H9 (cell line): ENCODE data around the gene FOXI1. TPM values are rescaled to one million over a fixed set of nuclear protein-coding genes. Genes with fewer than 3 reads are reported as not detected.

Source experiments
- DNase-seq: peaks from one replicate; pipeline ENCODE4 v3.0.0-alpha.2; 2017
- H2AFZ ChIP-seq: one replicate; pipeline ENCODE4 v1.6.1; 2013; ENCODE audit warnings: mild to moderate bottlenecking, low read length, control low read depth, moderate library complexity
- H2AK5ac ChIP-seq: 2 replicates; pipeline ENCODE4 v1.6.1; 2013; ENCODE audit warnings: low read length, control low read depth, mixed read lengths; ENCODE audit not compliant: insufficient read length
- H2BK120ac ChIP-seq: one replicate; pipeline ENCODE4 v1.6.1; 2013; ENCODE audit warnings: low read depth, mild to moderate bottlenecking, low read length, control low read depth, inconsistent platforms; ENCODE audit not compliant: poor library complexity, severe bottlenecking
- H2BK12ac ChIP-seq: 2 replicates; pipeline ENCODE4 v1.6.1; 2013; ENCODE audit warnings: low read length, control low read depth, mixed read lengths, low read depth; ENCODE audit not compliant: insufficient read length
- H2BK15ac ChIP-seq: 2 replicates; pipeline ENCODE4 v1.6.1; 2013; ENCODE audit warnings: low read depth, low read length, control low read depth
- H2BK20ac ChIP-seq: one replicate; pipeline ENCODE4 v1.6.1; 2013; ENCODE audit warnings: low read depth, mild to moderate bottlenecking, low read length, control low read depth, inconsistent platforms; ENCODE audit not compliant: poor library complexity, severe bottlenecking
- H2BK5ac ChIP-seq: 2 replicates; pipeline ENCODE4 v1.6.1; 2013; ENCODE audit warnings: low read length, control low read depth, mixed read lengths; ENCODE audit not compliant: insufficient read length
- H3K14ac ChIP-seq: 2 replicates; pipeline ENCODE4 v1.6.1; 2013; ENCODE audit warnings: low read length, control low read depth; ENCODE audit not compliant: insufficient read depth
- H3K18ac ChIP-seq: 2 replicates; pipeline ENCODE4 v1.6.1; 2013; ENCODE audit warnings: low read depth, mild to moderate bottlenecking, mixed read lengths, low read length, control low read depth; ENCODE audit not compliant: insufficient read length
- H3K23ac ChIP-seq: 2 replicates; pipeline ENCODE4 v1.6.1; 2013; ENCODE audit warnings: low read length, control low read depth, mixed read lengths, low read depth; ENCODE audit not compliant: insufficient read length
- H3K23me2 ChIP-seq: 2 replicates; pipeline ENCODE4 v1.6.1; 2013; ENCODE audit warnings: low read depth, mild to moderate bottlenecking, mixed read lengths, low read length, control low read depth; ENCODE audit not compliant: insufficient read length, poor library complexity, severe bottlenecking
- H3K27ac ChIP-seq: 2 replicates; pipeline ENCODE4 v1.5.1; 2013; ENCODE audit warnings: low read length, control low read depth, mixed read lengths, low read depth; ENCODE audit not compliant: insufficient read length
- H3K27me3 ChIP-seq: 2 replicates; pipeline ENCODE4 v1.6.1; 2013; ENCODE audit warnings: low read length, control low read depth, inconsistent platforms; ENCODE audit not compliant: insufficient read depth
- H3K4ac ChIP-seq: 2 replicates; pipeline ENCODE4 v1.6.1; 2013; ENCODE audit warnings: low read depth, mild to moderate bottlenecking, control low read depth, inconsistent platforms, low read length, moderate library complexity
- H3K4me1 ChIP-seq: 2 replicates; pipeline ENCODE4 v1.6.1; 2013; ENCODE audit warnings: low read length, control low read depth, inconsistent platforms; ENCODE audit not compliant: insufficient read depth
- H3K4me2 ChIP-seq: 2 replicates; pipeline ENCODE4 v1.6.1; 2013; ENCODE audit warnings: low read length, control low read depth, mixed read lengths; ENCODE audit not compliant: insufficient read length, insufficient read depth
- H3K56ac ChIP-seq: 2 replicates; pipeline ENCODE4 v1.6.1; 2013; ENCODE audit warnings: low read depth, mild to moderate bottlenecking, mixed read lengths, low read length, control low read depth; ENCODE audit not compliant: insufficient read length
- H3K79me1 ChIP-seq: 2 replicates; pipeline ENCODE4 v1.6.1; 2013; ENCODE audit warnings: low read depth, mild to moderate bottlenecking, moderate library complexity, low read length, control low read depth, inconsistent platforms; ENCODE audit not compliant: insufficient read depth, poor library complexity, severe bottlenecking
- H3K79me2 ChIP-seq: 2 replicates; pipeline ENCODE4 v1.6.1; 2013; ENCODE audit warnings: low read length, control low read depth, inconsistent platforms; ENCODE audit not compliant: insufficient read depth
- H3K9ac ChIP-seq: 2 replicates; pipeline ENCODE4 v1.6.1; 2013; ENCODE audit warnings: low read length, control low read depth, mixed read lengths; ENCODE audit not compliant: insufficient read length; ENCODE audit errors: extremely low read depth
- H3K9me3 ChIP-seq: one replicate; pipeline ENCODE4 v1.6.1; 2013; ENCODE audit warnings: low read depth, low read length, inconsistent platforms; ENCODE audit not compliant: control insufficient read depth
- H3T11ph ChIP-seq: one replicate; pipeline ENCODE4 v1.6.1; 2013; ENCODE audit warnings: mild to moderate bottlenecking, low read length, control low read depth, inconsistent platforms
- H4K20me1 ChIP-seq: one replicate; pipeline ENCODE4 v1.6.1; 2013; ENCODE audit not compliant: control insufficient read depth, insufficient read length, insufficient read depth
- H4K5ac ChIP-seq: 2 replicates; pipeline ENCODE4 v1.6.1; 2013; ENCODE audit warnings: low read depth, mild to moderate bottlenecking, mixed read lengths, low read length, control low read depth; ENCODE audit not compliant: insufficient read length
- H4K8ac ChIP-seq: replicated peaks from 2 replicates; pipeline ENCODE4 v1.6.1; 2013; ENCODE audit warnings: low read length, control low read depth, mixed read lengths, low read depth; ENCODE audit not compliant: insufficient read length
- H4K91ac ChIP-seq: 2 replicates; pipeline ENCODE4 v1.6.1; 2013; ENCODE audit warnings: low read depth, mild to moderate bottlenecking, moderate library complexity, mixed read lengths, low read length, control low read depth; ENCODE audit not compliant: insufficient read length
- H3K27ac Mint-ChIP-seq, 3 experiments: 2 replicates in 2 of 3; 3 replicates in 1 of 3; pipeline ENCODE4 v1.8.0; 2020 to 2021; ENCODE audit warnings: mixed read lengths in 3 of 3, mild to moderate bottlenecking in 1 of 3, moderate library complexity in 1 of 3
- H3K27me3 Mint-ChIP-seq: 2 replicates; pipeline ENCODE4 v1.8.0; 2021; ENCODE audit warnings: low read depth, mild to moderate bottlenecking, moderate library complexity, mixed read lengths
- H3K36me3 Mint-ChIP-seq, 3 experiments: 2 replicates in 2 of 3; 3 replicates in 1 of 3; pipeline ENCODE4 v1.8.0; 2020 to 2021; ENCODE audit warnings: low read depth in 3 of 3, mixed read lengths in 3 of 3; ENCODE audit not compliant: insufficient read depth in 1 of 3
- H3K4me1 Mint-ChIP-seq, 2 experiments: 2 replicates each; pipeline ENCODE4 v1.8.0; 2020; ENCODE audit warnings: mixed read lengths in 2 of 2
- H3K4me3 Mint-ChIP-seq, 2 experiments: 2 replicates in 1 of 2; 3 replicates in 1 of 2; pipeline ENCODE4 v1.8.0; 2020 to 2021; ENCODE audit warnings: mild to moderate bottlenecking in 2 of 2, mixed read lengths in 2 of 2, moderate library complexity in 1 of 2
- H3K9me3 Mint-ChIP-seq, 2 experiments: 2 replicates in 1 of 2; 3 replicates in 1 of 2; pipeline ENCODE4 v1.8.0; 2020; ENCODE audit warnings: mild to moderate bottlenecking in 2 of 2, mixed read lengths in 2 of 2, moderate library complexity in 1 of 2
- CTCF ChIP-seq: fragments of 200-600 bp; sonication (generic); conservative IDR thresholded peaks from 3 replicates; pipeline ENCODE4 v1.8.0; 2021; ENCODE audit warnings: antibody characterized with exemption, mild to moderate bottlenecking
- WGBS: extraction: QIAGEN DNeasy Blood & Tissue Kit; methylation state at CpG from one replicate; pipeline ENCODE4 v1.1.7; 2013; ENCODE audit warnings: missing lambda C conversion rate, low lambda C conversion rate, mixed read lengths; ENCODE audit not compliant: insufficient read length; ENCODE audit errors: extremely low coverage; 5-methylcytosine and 5-hydroxymethylcytosine counted together
- total RNA-seq: library from RNA; stranded (reverse); gene quantifications from 2 replicates; pipeline ENCODE4 v1.2.1, GENCODE V29; 2021

FOXI1 gene
- total RNA-seq, 1 experiment from 2014 or later = not detected

- H3K18ac ChIP-seq = no peak overlapping the region
- no peak overlapping the region for H3K4ac ChIP-seq
- H4K91ac ChIP-seq = no peak overlapping the region
- no peak overlapping the region; a peak in 1 of 5 replicates for H3K4me3 Mint-ChIP-seq
- no peak overlapping the region for H3K14ac ChIP-seq
- H3K23ac ChIP-seq = no peak overlapping the region
- H4K20me1 ChIP-seq = no peaks in the 10 kb centered on the region
- H3K4me2 ChIP-seq = no peak overlapping the region
- H3K9me3 ChIP-seq = peaks cover 6% of the 10 kb centered on the region
- H3K27ac ChIP-seq = no peak overlapping the region
- H4K5ac ChIP-seq = no peak overlapping the region
- H3K4me1 ChIP-seq = no peaks in the 10 kb centered on the region
- no peak overlapping the region for H2BK15ac ChIP-seq
- no peaks in the 10 kb centered on the region for H3K27me3 ChIP-seq
- no peak overlapping the region for H3K9ac ChIP-seq
- no peaks in the 10 kb centered on the region for H3K79me1 ChIP-seq
- H2BK12ac ChIP-seq = no peak overlapping the region
- no peak overlapping the region for H3T11ph ChIP-seq
- H2BK5ac ChIP-seq = no peak overlapping the region
- peaks cover 24 to 29% of the 10 kb centered on the region in 2 experiments for H3K4me1 Mint-ChIP-seq
- no peak overlapping the region for H2AK5ac ChIP-seq
- peaks cover 75% of the 10 kb centered on the region for H3K27me3 Mint-ChIP-seq
- H2BK120ac ChIP-seq = no peak overlapping the region
- peaks cover 19 to 20% of the 10 kb centered on the region in 2 experiments for H3K9me3 Mint-ChIP-seq
- peaks cover 9 to 18% (median 12%) of the 10 kb centered on the region in 3 experiments; a peak in 6 of 7 replicates for H3K36me3 Mint-ChIP-seq
- no peaks in the 10 kb centered on the region for H3K23me2 ChIP-seq
- no peak for TF ChIP-seq CTCF
- WGBS = no CpG with 5 or more reads among the region's 2 CpGs
- no peaks in the 10 kb centered on the region for H3K79me2 ChIP-seq
- no peak overlapping the region for H3K27ac Mint-ChIP-seq
- peak; percentile 4 for DNase-seq
- no peak overlapping the region for H4K8ac ChIP-seq
- H3K56ac ChIP-seq = no peak overlapping the region
- H2BK20ac ChIP-seq = no peak overlapping the region
- no peak overlapping the region for H2AFZ ChIP-seq
These were observed 10.2 kb downstream of the FOXI1 start for GRCh38 chr5:170115925-170116324.
